Loucy (cell line): Measurements from ENCODE around the gene DCHS2.

Experiments
- H2AFZ ChIP-seq: fragments of 200-600 bp; sonication (generic); 2 replicates; pipeline ENCODE4 v1.6.0; 2016; ENCODE audit warnings: antibody characterized with exemption, mild to moderate bottlenecking, low read length, moderate library complexity
- H3F3A ChIP-seq: fragments of 200-600 bp; 2 replicates; pipeline ENCODE4 v1.6.0; 2016; ENCODE audit warnings: antibody characterized with exemption, low read depth, mild to moderate bottlenecking
- H3K27me3 ChIP-seq: fragments of 200-600 bp; sonication (generic); 2 replicates; pipeline ENCODE4 v1.6.1; 2014; ENCODE audit warnings: low read length, mild to moderate bottlenecking; ENCODE audit not compliant: insufficient read depth, poor library complexity, severe bottlenecking
- H3K36me3 ChIP-seq: fragments of 200-600 bp; sonication (generic); 2 replicates; pipeline ENCODE4 v1.6.1; 2016; ENCODE audit warnings: low read length; ENCODE audit not compliant: insufficient read depth
- H3K4me1 ChIP-seq: fragments of 200-600 bp; sonication (generic); 2 replicates; pipeline ENCODE4 v1.5.1; 2014; ENCODE audit warnings: low read length, mild to moderate bottlenecking; ENCODE audit not compliant: insufficient read depth, poor library complexity, severe bottlenecking
- H3K4me2 ChIP-seq: fragments of 200-600 bp; sonication (generic); 2 replicates; pipeline ENCODE4 v1.6.0; 2014; ENCODE audit warnings: antibody characterized with exemption, low read length, low read depth, mild to moderate bottlenecking; ENCODE audit not compliant: poor library complexity, severe bottlenecking
- H3K4me3 ChIP-seq: fragments of 200-600 bp; sonication (generic); 2 replicates; pipeline ENCODE4 v1.5.1; 2014; ENCODE audit warnings: low read length, mild to moderate bottlenecking, mixed read lengths; ENCODE audit not compliant: poor library complexity, severe bottlenecking
- H3K79me2 ChIP-seq: fragments of 200-600 bp; sonication (generic); 2 replicates; pipeline ENCODE4 v1.6.1; 2014; ENCODE audit warnings: low read length; ENCODE audit not compliant: insufficient read depth
- H3K9ac ChIP-seq: fragments of 200-600 bp; sonication (generic); 2 replicates; pipeline ENCODE4 v1.6.0; 2014; ENCODE audit warnings: mild to moderate bottlenecking, low read depth, low read length, moderate library complexity; ENCODE audit not compliant: poor library complexity, severe bottlenecking
- H3K9me2 ChIP-seq: fragments of 200-600 bp; sonication (generic); replicated peaks from 2 replicates; pipeline ENCODE4 v1.6.1; 2016; ENCODE audit warnings: low read depth, low read length, mixed read lengths
- H3K9me3 ChIP-seq: fragments of 200-600 bp; sonication (generic); 2 replicates; pipeline ENCODE4 v1.6.1; 2014; ENCODE audit warnings: mild to moderate bottlenecking, antibody characterized with exemption, low read length, low read depth; ENCODE audit not compliant: insufficient read depth
- H4K20me1 ChIP-seq: fragments of 200-600 bp; sonication (generic); 2 replicates; pipeline ENCODE4 v1.6.0; 2014; ENCODE audit warnings: antibody characterized with exemption, low read length, mild to moderate bottlenecking; ENCODE audit not compliant: insufficient read depth, poor library complexity, severe bottlenecking
- CTCF ChIP-seq: fragments of 200-600 bp; sonication (generic); conservative IDR thresholded peaks from 2 replicates; pipeline ENCODE4 v1.5.1; 2014; ENCODE audit warnings: mild to moderate bottlenecking, antibody characterized with exemption, low read length
- EZH2phosphoT487 ChIP-seq: fragments of 200-600 bp; IDR thresholded peaks from 2 replicates; pipeline ENCODE4 v1.6.1; 2018; ENCODE audit warnings: antibody characterized with exemption, mild to moderate bottlenecking, moderate library complexity, borderline replicate concordance

The DCHS2 gene

DNA sequence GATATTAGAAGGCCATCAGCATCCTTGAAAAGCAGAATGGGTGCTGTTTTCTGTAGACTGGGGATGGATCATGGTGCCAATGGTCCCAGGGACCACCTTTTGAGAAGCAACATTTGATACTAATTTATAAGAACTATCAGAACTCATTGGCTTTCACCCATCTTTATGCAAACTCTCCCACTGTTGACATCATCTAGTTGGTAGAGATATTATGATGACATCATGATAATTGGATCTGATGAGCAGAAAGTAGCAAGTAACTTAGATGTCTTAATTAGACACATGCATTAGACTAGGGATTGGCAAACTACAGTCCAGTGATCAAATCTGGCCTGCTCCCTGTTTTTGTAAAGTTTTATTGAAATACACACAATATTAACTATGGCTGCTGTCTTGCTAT, 181.0 kb downstream of the DCHS2 start:
- TF ChIP-seq CTCF (no peak), EZH2phosphoT487 (no peak)
- no peaks in the 10 kb centered on the region for H3K79me2 ChIP-seq
- no peaks in the 10 kb centered on the region for H3K9me2 ChIP-seq
- H3K36me3 ChIP-seq = no peaks in the 10 kb centered on the region
- no peaks in the 10 kb centered on the region for H3K27me3 ChIP-seq
- no peak overlapping the region for H3K4me3 ChIP-seq
- H3K4me1 ChIP-seq = no peaks in the 10 kb centered on the region
- no peak overlapping the region for H3K4me2 ChIP-seq
- H3K9me3 ChIP-seq = no peaks in the 10 kb centered on the region
- no peak overlapping the region for H2AFZ ChIP-seq
- H3F3A ChIP-seq = no peaks in the 10 kb centered on the region
- no peak overlapping the region for H3K9ac ChIP-seq
- H4K20me1 ChIP-seq = no peaks in the 10 kb centered on the region

- no peaks in the 10 kb centered on the region for H3K36me3 ChIP-seq
- TF ChIP-seq CTCF = no peak
- no peak for TF ChIP-seq EZH2phosphoT487
- no peaks in the 10 kb centered on the region for H3K27me3 ChIP-seq
- H3K79me2 ChIP-seq = no peaks in the 10 kb centered on the region
- H4K20me1 ChIP-seq = no peaks in the 10 kb centered on the region
- no peak overlapping the region for H3K4me3 ChIP-seq
- H2AFZ ChIP-seq = no peak overlapping the region
- H3K4me1 ChIP-seq = no peaks in the 10 kb centered on the region
- H3F3A ChIP-seq = no peaks in the 10 kb centered on the region
- no peaks in the 10 kb centered on the region for H3K9me2 ChIP-seq
- no peak overlapping the region for H3K4me2 ChIP-seq
- H3K9me3 ChIP-seq = no peaks in the 10 kb centered on the region
- H3K9ac ChIP-seq = no peak overlapping the region
These were observed 183.4 kb downstream of the DCHS2 start for GRCh38 chr4:154308207-154308606.

DNA sequence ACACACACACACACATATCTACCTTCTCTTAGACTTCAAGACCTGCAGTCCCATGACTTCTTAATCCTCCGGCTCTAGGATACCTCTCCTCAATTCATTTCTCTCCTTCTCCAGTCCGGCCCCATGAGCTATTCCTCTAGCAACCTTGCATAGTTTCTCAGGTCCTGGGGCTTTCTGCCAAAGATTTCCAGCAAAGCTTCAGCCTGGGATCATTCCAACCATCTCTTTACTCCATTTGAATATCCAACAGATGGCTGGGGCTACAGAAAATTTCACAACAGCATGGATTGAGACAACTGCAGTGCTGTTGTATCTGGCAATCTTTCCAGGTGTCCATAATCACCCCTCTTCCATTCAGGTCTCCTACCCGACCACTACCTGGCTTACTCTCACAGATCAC, 184.1 kb downstream of the DCHS2 start:
- H3F3A ChIP-seq = no peaks in the 10 kb centered on the region
- no peaks in the 10 kb centered on the region for H3K9me3 ChIP-seq
- no peaks in the 10 kb centered on the region for H3K79me2 ChIP-seq
- no peaks in the 10 kb centered on the region for H4K20me1 ChIP-seq
- no peak overlapping the region for H2AFZ ChIP-seq
- no peaks in the 10 kb centered on the region for H3K27me3 ChIP-seq
- H3K4me2 ChIP-seq = no peak overlapping the region
- no peaks in the 10 kb centered on the region for H3K36me3 ChIP-seq
- no peak overlapping the region for H3K9ac ChIP-seq
- TF ChIP-seq CTCF (no peak), EZH2phosphoT487 (no peak)
- H3K9me2 ChIP-seq = no peaks in the 10 kb centered on the region
- H3K4me3 ChIP-seq = no peak overlapping the region
- no peaks in the 10 kb centered on the region for H3K4me1 ChIP-seq
